Midbrain (tissue), 1 donor: ENCODE measurements around the gene IL12RB1.
"Not testable (repeated sequence)": the region's sequence is repeated elsewhere in the genome, so short reads cannot be mapped to it uniquely, and the experiment has no call there.

Experiments
- DNase-seq: peaks from one replicate; lab custom pipeline; 2025; lab: John Stamatoyannopoulos, UW

The IL12RB1 gene

DNA sequence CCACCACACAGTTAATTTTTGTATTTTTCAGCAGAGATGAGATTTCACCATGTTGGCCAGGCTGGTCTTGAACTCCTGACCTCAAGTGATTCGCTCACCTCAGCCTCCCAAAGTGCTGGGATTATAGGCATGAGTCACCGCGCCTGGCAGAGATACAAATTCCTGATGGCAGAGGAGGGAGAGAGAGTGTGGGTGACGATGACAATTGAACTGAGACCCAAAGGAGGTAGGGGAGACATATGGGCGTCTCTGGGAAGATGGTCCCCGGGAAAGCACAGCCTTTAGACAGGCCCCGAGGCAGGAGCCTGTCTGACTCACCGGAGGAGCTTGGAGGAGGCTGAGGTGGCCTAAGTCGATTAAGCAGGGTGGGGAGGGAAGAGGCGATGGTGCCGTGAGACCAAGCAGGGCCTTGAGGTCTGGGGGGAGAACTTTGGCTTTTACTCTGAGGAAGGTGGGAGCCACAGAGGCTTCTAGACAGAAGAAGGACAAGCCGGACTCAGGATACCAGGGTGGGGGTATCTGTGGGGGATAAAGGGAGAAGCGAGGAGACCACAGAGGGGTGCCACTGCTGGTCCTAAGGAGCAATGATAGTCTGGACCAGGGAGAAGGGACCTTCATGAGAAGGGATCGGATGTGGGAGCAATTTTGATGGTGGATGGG is 40.5 kb downstream of the IL12RB1 start:
- DNase-seq, result no peak

DNA sequence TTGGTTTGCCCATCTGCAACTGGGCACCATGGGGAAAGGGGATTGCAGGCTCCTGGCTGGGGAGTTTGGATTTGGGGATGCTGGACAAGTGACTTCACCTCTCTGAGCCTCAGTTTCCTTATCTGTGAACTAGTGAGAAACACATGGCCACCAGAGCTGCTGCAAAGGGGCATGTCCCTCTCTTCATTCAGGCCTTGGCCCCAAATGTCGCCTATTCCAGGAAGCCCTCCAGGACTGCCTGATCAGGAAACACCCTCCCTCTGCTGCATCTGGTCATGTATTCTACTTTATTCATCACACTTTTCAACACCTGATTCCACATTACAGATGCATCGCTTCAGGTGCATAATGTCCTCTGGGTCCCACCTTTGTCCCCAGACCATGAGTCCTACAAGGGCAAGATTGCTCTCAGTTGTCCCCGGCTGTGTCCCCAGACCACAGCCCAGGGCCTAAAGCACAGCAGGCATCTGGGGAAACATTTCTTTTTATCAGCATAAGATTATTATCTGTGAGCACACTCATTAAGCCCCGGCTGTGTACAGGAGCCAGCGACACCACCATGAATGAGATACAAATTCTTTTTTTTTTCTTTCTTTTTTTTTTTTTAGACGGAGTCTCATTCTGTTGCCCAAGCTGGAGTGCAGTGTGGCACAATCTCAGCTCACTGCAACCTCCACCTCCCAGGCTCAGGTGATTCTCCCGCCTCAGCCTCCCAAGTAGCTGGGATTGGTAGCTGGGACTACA is 41.3 kb downstream of the IL12RB1 start:
- no peak for DNase-seq

DNA sequence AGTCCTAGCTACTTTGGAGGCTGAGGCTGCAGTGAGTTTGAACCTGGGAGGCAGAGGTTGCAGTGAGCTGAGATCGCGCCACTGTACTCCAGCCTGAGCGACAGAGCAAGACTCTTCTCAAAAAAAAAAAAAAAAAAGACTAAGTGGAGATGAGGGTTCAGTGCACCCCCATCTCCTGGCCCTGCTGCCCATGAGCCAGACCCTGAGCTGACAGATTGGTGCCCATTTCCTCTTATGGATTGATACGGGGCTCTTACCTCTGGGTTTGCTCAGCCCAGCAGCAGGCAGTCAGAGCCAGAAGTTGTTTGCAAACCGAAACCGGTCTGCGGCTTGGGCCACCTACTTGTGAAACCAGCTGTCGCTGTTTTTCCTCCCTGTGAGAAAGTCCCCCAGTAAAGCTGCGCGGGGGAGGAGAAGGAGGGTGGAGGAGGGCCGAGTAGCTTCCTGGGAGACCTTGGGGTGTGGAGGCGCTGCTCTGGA is 41.9 kb downstream of the IL12RB1 start:
- peak; percentile 37 for DNase-seq

DNA sequence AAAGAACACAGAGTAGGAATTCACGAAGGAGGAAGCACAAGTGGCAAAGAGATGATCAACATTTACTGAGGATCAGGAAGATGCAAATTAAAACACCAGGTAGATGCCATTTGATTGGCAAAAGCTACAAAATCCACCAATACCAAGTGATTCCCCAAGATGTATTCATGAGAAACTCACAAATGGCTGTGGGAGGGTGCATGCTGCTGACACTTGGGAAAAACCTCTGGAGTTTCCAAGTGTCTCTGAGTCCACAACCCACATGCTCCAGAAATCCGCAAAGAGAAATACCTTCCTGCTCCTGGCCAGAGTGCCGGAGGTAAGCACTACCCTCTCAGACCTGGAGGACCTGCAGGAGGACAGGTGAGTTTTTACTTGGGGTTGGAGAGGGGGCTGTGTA is 43.1 kb downstream of the IL12RB1 start:
- DNase-seq, result no peak

DNA sequence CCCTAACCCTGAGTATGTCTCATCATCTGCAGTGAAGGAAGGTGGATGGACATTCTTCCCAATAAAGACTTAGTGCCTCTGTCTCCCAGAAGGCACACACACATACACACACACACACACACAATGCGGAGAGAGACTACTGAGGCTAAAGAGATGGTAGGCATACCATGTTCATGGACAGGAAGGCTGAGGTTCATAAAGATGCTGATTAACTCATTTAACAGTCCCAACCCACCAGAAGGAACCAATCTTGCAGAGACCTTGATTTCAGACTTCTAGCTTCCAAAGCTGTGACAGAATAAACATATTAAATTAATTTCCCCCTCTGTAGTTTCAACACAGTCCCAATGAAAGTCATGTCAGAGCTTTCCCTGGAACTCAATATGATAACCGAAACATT is 45.7 kb downstream of the IL12RB1 start:
- DNase-seq, result no peak

DNA sequence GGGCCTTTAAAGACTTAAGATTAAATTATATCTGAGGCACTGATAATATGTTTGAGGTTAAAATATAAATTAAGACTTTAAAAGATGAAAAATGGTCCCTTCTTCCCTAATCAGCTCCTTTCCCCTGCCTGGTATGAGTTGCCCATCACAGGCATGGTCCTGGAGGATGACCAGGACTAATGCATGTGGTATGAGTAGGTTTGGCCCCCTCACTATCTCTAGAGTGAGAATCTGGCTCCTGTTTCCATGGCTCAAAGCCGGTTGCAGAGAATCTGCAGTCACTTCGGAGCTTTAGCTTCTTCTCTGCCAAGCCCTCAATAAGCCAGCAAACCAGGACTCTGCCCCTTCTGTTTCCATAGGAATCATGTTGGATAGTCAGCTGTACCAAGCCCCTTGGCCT is 54.6 kb downstream of the IL12RB1 start:
- DNase-seq, result not testable (repeated sequence)

DNA sequence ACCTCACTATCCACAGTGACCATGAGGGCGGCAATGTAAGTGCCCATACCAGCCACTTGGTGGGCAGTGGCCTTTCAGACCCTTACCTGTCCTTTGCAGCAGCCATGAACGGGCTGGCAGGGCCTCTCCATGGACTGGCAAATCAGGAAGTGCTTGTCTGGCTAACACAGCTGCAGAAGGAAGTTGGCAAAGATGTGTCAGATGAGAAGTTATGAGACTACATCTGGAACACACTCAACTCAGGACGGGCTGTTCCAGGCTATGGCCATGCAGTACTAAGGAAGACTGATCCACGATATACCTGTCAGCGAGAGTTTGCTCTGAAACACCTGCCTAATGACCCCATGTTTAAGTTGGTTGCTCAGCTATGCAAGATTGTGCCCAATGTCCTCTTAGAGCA is 55.3 kb downstream of the IL12RB1 start:
- not testable (repeated sequence) for DNase-seq

DNA sequence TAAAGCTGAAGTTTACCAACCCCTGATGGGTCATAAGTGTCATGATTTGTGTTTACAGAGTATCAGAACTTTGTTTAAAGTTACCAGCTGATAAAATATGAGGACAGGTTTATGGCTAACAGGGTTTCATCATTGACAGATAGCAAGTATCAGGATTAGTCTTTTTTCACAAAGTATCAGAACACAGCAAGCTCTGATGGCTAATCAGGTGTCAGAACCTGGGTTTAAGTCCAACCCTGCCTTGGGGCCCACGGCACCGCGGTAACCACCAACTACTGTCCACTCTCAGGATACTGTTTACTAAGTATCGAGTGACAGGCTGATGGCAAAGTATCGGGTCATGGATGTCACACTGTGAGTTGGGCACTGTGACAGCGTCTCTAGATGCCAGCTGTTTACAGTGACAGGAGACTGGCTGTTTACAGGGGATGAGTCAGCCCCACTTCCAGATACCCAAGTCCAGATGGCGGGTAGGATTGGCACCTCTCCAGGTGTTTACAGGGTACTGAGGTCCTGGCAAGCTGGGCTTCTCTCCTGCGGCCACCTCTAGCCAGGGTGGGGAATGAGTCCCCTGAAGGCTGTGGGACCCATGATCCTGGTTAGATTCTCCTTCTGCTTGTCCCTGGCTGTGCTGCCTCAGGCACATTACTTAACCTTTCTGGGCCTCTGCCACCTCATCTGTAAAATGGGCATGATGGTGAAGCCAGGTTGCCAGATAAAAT is 57.0 kb downstream of the IL12RB1 start:
- DNase-seq, result no peak

DNA sequence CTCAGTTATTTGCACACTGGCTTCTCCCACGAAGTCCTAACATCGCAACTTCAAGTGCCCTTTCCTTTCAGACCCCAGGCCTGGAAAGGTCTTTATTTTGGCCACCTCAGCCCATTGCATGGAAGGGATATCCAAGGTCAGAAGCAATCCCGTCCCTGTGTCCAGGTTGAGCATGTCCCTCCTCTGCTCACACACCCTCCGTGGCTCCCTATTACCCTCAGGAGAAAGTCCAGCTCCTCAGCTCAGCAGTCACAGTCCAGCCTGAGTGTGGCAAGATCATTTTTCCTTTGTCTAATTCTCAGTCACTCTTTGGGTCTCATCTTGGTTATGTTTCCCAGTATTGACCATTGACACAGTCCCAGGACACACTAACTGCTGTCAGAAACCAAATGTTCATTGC is 59.6 kb downstream of the IL12RB1 start:
- no peak for DNase-seq

DNA sequence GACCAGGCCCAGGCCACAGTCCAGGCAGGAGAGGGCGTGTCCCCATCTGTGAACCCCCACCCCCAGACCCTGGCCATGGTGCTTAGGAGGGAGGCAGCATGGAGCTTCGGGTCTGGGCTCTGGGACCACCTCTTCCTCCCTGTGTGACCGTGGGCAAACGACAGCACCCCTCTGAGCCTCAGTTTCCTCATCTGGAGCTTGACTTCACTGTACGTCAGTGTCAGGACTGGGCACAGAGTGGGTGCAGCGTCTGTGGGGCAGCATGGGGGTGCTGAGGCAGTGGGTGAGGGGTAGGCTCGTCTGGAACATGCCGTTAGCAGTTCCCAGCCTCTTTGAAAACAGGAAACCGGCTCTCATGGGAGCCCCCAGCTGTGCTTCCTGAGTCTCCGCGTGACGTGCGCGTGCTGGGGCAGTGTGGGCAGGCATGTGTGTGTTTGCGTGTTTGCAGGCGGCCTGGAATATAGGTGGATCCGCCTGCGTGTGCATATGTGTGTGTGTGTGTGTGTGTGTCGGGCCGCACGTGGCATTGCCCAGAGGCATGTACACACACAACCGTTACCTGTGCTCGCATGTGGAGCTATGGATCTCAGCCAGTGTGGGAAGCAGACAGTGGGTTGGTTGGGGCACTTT is 63.0 kb downstream of the IL12RB1 start:
- peak; percentile 23 for DNase-seq

DNA sequence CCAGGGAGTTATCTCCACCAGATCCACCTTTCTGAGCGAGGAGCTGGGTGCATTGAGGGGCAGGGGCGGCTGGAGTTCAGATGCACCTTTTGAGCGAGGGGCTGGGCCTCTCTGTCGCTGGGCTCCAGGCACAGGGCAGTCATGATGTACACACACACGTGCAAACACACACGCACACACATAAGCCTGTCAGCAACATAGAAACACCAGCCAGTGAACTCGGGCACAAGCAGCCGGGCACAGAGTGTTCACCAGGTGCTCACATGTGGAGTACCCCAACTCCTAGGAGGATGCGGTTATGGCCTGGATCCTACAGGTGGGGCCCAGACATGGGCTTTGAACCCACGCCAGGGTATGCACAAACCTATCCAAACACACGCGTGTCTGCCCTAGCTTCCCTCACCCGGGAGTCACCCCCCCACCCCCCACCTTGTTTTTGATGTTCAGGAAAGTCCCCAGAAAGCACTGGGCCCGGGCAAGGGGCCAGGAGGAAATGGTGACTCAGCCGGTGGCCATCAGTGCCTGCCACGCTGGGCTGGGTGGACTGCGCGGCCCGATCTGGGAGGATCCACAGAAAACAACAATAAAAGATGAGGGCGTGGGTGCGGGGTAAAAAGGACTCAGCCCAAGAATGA is 65.5 kb downstream of the IL12RB1 start:
- peak; percentile 82 for DNase-seq

DNA sequence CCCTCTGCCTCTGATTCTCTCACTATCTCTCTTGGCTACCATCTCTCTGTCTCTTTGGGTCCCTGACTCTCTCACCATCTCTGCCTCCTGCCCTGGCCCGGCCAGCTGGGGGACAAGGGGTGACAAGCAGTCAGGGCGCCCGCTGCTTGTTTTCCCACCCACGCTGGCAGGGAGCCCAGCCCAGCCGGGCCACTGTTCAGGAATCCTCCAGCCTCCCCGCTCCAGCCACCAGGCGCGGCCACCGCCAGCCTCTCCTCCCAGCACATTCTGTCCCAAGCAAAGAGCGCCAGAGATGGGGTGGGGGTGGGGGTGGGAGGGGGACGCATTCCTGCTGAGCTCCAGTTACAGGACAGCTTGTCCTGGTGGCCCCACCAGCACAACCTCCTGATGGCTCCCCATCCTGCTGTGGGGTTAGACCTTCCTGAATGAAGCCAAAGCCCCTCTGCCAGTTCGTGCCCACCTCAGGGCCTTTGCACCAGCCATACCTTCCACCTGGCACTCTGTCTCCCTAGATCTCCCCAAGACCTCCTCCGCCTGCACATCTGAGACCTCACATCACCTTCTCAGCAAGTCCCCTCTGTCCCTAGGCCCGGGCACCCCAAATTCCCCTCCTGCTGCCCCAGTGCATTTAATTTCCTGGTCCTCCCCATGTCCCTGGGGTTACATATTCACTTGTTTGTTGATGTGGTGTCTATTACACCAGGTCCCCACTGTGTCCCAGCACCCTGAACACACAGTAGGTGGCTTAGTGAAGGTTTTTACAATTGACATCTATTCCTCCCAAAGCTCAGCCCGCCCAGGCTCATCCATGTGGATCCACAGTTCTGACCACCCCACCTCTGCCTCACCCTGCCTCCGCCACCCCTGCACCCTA is 66.3 kb downstream of the IL12RB1 start:
- peak; percentile 90 for DNase-seq

DNA sequence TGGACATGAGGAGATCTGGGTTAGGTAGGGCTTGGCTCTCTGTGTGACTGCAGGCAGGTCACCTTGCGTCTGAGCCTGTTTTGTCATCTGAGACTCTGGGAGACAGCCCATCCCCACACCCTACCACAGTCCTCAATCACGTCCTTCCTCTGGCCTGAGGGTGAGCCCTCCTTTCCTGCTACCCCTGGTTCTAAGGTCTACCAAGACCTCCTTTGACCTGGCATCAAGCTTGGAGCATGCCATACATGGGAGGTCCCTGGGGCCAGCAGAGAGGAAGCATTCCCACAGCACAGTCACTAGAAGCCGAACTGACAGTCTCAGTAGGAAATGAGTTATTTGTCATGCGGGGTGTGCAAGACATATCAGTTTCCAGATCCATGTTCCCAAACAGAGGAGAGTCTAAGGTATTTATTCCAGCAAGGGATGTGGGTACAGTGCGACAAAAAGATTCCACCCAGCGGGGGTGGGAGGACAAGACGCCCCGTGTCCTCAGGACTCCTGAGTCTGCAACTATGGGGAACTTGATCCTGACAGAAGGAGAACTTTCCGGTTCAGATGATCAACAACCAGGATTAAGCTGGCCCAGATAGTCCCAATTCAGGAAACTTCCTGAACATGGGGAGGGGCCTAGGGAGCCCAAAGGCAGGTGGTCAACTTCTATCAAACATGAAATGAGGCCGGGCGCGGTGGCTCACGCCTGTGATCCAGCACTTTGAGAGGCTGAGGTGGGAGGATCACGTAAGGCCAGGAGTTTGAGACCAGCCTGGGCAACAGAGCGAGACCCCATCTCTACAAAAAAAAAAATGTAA is 69.3 kb downstream of the IL12RB1 start:
- DNase-seq, result peak; percentile 24

DNA sequence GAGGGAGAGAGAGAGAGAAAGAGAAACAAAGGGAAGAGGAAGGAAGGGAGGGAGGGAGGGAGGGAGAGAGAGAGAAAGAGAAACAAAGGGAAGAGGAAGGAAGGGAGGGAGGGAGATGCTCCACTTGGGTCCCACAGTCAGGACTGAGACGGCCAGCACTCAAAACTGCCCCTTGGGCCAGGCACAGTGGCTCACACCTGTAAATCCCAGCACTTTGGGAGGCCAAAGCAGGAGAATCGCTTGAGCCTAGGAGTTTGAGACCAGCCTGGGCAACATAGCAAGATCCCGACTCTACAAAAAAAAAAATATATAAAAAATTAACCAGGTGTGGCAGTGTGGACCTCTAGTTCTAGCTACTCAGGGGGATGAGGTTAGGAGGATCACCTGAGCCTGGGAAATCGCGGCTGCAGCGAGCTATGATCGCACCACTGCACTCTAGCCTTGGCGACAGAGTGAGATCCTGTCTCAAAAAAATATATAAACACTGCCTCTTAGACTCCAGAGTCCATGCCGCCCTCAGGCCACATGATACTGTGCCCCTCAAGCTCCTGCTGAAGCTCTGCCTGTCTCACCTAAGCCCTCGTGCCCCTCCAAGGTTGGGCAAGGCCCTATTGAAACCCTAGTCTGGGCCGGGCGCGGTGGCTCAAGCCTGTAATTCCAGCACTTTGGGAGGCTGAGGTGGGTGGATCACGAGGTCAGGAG is 70.4 kb downstream of the IL12RB1 start:
- DNase-seq, result no peak

DNA sequence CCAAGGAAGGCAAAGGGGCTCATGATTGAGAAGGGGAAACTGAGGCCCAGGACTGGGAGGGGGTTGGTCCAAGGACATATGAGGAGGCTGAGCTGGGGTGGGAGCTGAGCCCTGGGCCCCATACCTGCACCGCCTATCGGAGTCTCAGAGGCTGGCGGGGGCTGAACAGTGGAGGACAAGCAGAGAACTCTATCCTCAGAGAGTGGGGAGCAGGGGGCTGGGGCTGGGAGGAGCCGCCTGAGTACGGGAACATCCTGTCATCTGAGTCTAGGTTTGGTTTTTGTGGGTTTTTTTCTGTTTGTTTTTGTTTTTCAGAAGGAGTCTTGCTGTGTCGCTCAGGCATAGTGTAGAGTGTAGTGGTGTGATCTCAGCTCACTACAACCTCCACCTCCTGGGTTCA is 72.5 kb downstream of the IL12RB1 start:
- no peak for DNase-seq

DNA sequence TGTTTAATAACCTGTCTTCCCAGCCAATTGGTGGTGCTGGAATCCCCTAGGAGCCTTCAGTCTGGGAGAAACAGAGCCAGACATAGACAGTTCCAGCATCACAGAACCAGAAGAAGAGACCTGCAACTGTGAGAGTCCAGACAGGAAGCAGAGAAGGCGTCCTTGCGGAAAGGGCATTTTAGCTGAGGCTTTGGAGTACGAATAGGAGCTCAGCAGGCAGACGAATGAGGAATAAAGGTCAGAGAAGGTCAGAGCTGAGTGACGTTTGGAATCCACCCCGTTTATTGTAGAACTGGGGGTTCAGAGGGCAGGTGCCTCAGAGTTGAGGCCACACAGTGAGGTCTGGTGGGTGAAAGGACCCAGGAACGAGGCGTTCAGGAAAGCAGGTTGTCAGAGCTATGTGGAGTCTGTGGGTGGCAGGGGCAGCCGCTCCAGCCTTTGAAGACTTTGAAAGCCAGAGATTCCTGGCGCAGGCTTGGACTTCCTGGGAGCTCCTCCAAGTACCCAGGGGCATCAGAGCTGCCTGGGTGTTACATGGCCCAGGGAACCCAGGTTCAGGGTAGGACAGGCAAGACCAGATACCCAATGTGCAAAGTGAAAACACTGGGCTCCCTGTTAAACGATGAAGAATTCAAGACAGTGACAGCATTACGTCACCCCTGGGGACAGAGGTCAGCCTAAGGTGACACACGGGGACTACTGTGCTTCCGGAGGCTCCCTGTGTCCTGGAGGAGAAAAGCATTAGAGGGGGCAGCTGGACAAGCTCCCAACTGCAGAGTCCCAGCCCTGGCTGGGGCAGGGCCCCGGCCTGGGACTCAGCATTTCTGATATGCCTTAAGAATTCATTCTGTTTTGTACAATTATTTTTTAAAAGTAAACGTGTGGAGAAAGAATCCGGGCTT is 73.3 kb downstream of the IL12RB1 start:
- no peak for DNase-seq

DNA sequence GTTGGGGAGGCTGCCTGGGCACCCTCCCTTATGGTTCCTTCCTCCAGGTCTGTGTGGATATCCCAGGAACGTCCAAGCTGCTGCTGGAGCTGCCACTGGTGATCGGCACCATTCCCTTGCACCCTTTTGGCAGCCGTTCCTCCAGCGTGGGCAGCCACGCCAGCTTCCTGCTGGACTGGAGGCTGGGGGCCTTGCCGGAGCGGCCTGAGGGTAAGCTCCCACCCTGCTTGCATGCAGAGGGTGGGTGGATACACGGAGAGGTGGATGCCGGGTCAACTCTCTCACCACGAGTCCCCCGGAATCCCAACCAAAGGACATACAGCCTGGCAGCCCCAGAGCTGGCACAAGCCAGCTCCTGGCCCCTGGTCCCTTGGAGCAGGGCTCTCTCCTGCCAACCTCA is 76.6 kb downstream of the IL12RB1 start:
- DNase-seq, result no peak

DNA sequence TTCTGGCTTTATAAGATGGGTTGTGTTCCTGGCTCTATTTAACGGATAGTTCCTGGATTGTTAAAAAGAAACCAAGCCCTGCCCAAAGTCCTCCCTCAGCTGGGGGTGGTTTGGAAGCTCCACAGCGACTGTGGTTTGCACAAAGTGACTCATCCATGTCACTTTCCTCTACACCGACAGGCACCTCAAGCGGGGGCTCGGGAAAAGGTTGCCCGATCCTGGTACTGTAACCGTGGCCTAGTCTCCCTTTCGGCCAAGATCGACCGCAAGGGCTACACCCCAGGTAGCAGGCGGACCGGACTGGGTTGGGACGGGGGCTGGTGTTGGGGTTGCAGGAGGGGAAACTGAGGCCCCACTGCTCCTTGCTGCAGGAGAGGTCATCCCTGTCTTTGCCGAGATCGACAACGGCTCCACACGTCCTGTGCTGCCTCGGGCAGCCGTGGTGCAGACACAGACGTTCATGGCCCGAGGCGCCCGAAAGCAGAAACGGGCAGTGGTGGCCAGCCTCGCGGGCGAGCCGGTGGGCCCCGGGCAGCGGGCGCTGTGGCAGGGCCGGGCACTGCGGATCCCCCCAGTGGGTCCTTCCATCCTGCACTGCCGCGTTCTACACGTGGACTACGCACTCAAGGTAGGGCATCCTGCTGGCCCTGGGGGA is 77.2 kb downstream of the IL12RB1 start:
- no peak for DNase-seq
